MCF 10A (cell line): ENCODE results near the gene ANKRD44. TPM values are rescaled to one million over a fixed set of nuclear protein-coding genes. Genes with fewer than 3 reads are reported as not detected.

ENCODE experiments used
- BruUV-seq: library from RNA; stranded (reverse); fragments of 400-500 nt; replicated peaks from 2 replicates; lab custom pipeline; 2021; lab: Mats Ljungman, UMichigan
- CTCF ChIA-PET: fragments of 300-600 bp; sonication (Branson Sonifier 250); formaldehyde crosslinking; extraction: SDS; loops from one replicate; lab custom pipeline; 2021; ENCODE audit warnings: antibody characterized with exemption, inconsistent platforms; lab: Yijun Ruan, JAX
- POLR2A ChIA-PET: fragments of 300-600, 350-650 bp; sonication (Branson Sonifier 250); formaldehyde crosslinking; extraction: SDS; loops from one replicate; lab custom pipeline; 2020; ENCODE audit warnings: antibody characterized with exemption, inconsistent platforms; lab: Yijun Ruan, JAX
- DNase-seq: peaks from one replicate; pipeline ENCODE4 v3.0.0-alpha.2; 2018; ENCODE audit not compliant: unreplicated experiment
- H3K27ac Mint-ChIP-seq: one replicate; pipeline ENCODE4 v1.8.0; 2022; ENCODE audit warnings: mild to moderate bottlenecking, low read depth, mixed read lengths; ENCODE audit not compliant: unreplicated experiment
- H3K27me3 Mint-ChIP-seq: one replicate; pipeline ENCODE4 v1.8.0; 2022; ENCODE audit warnings: mixed read lengths; ENCODE audit not compliant: insufficient read depth, unreplicated experiment
- H3K36me3 Mint-ChIP-seq: one replicate; pipeline ENCODE4 v1.8.0; 2022; ENCODE audit warnings: mild to moderate bottlenecking, moderate library complexity, mixed read lengths; ENCODE audit not compliant: insufficient read depth, unreplicated experiment
- H3K4me1 Mint-ChIP-seq: one replicate; pipeline ENCODE4 v1.8.0; 2022; ENCODE audit warnings: mixed read lengths; ENCODE audit not compliant: insufficient read depth, unreplicated experiment
- H3K4me3 Mint-ChIP-seq: one replicate; pipeline ENCODE4 v1.8.0; 2022; ENCODE audit warnings: mild to moderate bottlenecking, moderate library complexity, mixed read lengths; ENCODE audit not compliant: unreplicated experiment
- H3K9me3 Mint-ChIP-seq: one replicate; pipeline ENCODE4 v1.8.0; 2022; ENCODE audit warnings: mixed read lengths; ENCODE audit not compliant: unreplicated experiment
- intact Hi-C: fragments of 100-400 bp; cut with micrococcal nuclease; formaldehyde crosslinking; loops from 2 replicates; pipeline ENCODE4 v1.14.1; 2022
- total RNA-seq: library from RNA; stranded (reverse); gene quantifications from 2 replicates; pipeline ENCODE4 v1.2.3, GENCODE V29; 2022
- TF ChIP-seq, protein P1 (sequence below): fragments of 200-600 bp; IDR thresholded peaks from one replicate; pipeline ENCODE4 v1.8.0; 2022; ENCODE audit warnings: antibody characterized with exemption, mild to moderate bottlenecking; ENCODE audit not compliant: unreplicated experiment

ANKRD44 gene
- total RNA-seq, 1 experiment from 2014 or later = 6.9 TPM

DNA sequence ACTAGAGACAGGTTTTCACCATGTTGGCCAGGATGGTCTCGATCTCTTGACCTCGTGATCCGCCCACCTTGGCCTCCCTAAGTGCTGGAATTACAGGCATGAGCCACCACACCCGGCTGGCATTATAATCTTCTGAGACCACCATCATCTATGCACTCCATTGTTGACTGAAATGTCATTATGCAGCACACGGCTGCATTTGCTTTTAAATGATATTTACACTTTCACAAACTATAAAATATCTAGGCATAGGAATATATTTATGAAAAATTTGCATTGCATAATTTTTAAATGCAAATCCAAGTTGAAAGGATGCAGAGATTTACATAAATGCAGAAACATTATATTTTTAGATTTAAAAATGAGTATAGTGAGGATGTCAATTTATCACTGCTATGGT, 30.0 kb upstream of the ANKRD44 start:
- no peaks in the 10 kb centered on the region for H3K9me3 Mint-ChIP-seq
- intact Hi-C loops = no loop called here
- POLR2A ChIA-PET = no interaction called here
- H3K27ac Mint-ChIP-seq = no peak overlapping the region
- H3K27me3 Mint-ChIP-seq = no peaks in the 10 kb centered on the region
- no peaks in the 10 kb centered on the region for H3K36me3 Mint-ChIP-seq
- H3K4me3 Mint-ChIP-seq = no peak overlapping the region
- CTCF ChIA-PET = no interaction called here
- TF ChIP-seq, protein P1, sequence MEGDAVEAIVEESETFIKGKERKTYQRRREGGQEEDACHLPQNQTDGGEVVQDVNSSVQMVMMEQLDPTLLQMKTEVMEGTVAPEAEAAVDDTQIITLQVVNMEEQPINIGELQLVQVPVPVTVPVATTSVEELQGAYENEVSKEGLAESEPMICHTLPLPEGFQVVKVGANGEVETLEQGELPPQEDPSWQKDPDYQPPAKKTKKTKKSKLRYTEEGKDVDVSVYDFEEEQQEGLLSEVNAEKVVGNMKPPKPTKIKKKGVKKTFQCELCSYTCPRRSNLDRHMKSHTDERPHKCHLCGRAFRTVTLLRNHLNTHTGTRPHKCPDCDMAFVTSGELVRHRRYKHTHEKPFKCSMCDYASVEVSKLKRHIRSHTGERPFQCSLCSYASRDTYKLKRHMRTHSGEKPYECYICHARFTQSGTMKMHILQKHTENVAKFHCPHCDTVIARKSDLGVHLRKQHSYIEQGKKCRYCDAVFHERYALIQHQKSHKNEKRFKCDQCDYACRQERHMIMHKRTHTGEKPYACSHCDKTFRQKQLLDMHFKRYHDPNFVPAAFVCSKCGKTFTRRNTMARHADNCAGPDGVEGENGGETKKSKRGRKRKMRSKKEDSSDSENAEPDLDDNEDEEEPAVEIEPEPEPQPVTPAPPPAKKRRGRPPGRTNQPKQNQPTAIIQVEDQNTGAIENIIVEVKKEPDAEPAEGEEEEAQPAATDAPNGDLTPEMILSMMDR = no peak
- no peak for DNase-seq
- BruUV-seq = no TSS peak
- no peaks in the 10 kb centered on the region for H3K4me1 Mint-ChIP-seq

DNA sequence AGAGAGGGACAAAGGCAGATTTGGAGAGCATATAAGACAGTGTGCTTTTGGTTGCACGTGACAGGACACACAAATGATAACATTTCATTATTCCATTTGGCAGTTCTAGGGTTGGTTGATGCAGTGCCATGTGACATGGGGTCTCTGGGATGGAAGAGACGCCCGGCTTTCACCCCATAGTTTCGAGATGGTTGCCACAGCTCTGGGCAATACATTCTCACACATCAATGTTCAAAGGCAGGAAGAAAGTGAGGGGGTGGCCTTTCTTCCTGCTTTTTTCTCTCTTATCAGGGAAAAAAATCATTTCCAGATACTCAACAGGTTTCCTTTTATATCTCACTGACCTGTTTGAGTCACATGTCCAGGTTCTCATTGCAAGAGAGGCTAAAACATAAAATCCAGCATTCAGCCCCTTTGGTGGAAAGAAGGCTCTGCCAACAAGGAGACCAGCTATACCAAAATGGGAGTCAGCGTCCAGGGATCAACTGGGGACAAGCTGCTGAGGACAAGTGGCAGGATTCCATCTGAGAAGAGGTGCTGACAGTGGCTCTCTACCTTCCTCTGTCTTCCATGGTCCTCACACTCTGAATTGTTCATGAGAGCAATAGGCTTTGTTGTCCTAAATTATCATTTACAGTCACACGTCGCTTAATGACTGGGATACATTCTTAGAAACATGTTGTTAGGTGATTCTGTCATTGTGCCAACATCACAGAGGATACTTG, 29.1 kb upstream of the ANKRD44 start:
- TF ChIP-seq, protein P1 = no peak
- Mint-ChIP-seq H3K4me3 (no peak overlapping the region), H3K27ac (no peak overlapping the region), H3K9me3 (no peaks in the 10 kb centered on the region), H3K27me3 (no peaks in the 10 kb centered on the region), H3K36me3 (no peaks in the 10 kb centered on the region), H3K4me1 (no peaks in the 10 kb centered on the region)
- intact Hi-C loops = no loop called here
- BruUV-seq = no TSS peak
- CTCF ChIA-PET = interaction anchor here (0.7 kb wide), 1 partner anchor 730 kb away, joined by 5 read pairs; no protein-coding TSS in a partner anchor
- POLR2A ChIA-PET = no interaction called here
- no peak for DNase-seq

DNA sequence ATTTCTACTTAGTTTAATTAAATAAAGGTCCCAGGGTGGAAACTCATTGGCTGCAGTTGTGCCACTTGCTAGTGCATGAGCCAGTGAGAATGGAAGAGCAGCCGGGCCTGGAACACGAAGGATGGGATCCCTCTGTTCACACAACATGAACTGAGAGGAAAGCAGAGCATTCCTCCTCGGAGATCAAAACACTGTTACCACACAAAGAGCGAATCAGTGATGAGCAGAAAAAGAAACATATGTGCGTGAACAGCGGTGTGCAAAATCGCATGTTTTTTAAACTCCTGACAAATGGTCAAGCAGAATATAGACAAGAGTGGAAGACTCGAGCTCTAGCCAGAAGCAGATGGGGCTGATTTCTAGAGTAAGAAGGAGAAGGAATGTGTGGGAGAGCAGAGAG, 28.4 kb upstream of the ANKRD44 start:
- ChIA-PET POLR2A (no interaction called here), CTCF (interaction anchor here (0.6 kb wide), 2 partner anchors 292 to 959 kb away, joined by 3 to 4 read pairs; no protein-coding TSS in a partner anchor)
- H3K4me3 Mint-ChIP-seq = no peak overlapping the region
- H3K27me3 Mint-ChIP-seq = no peaks in the 10 kb centered on the region
- no peak for DNase-seq
- intact Hi-C loops = no loop called here
- no peaks in the 10 kb centered on the region for H3K9me3 Mint-ChIP-seq
- H3K27ac Mint-ChIP-seq = no peak overlapping the region
- TF ChIP-seq, protein P1 = no peak
- no TSS peak for BruUV-seq
- H3K36me3 Mint-ChIP-seq = no peaks in the 10 kb centered on the region
- H3K4me1 Mint-ChIP-seq = no peaks in the 10 kb centered on the region

DNA sequence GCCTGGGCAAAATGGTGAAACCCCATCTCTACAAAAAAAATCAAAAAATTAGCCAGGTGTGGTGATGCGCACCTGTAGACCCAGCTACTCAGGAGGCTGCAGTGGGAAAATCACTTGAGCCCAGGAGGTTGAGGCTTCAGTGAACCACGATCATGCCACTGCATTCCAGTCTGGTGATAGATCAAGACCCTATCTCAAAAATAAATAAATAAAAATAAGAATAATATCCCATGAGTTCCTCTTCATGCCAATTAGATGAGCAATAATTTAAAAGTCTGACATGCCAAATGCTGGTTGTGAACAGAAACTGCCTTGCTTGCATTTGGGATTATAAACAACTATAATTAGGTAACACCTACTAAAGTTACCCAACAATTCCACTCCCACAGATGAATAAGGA, 22.1 kb upstream of the ANKRD44 start:
- Mint-ChIP-seq H3K9me3 (no peaks in the 10 kb centered on the region), H3K4me1 (no peaks in the 10 kb centered on the region), H3K36me3 (no peaks in the 10 kb centered on the region), H3K27ac (no peak overlapping the region), H3K27me3 (no peaks in the 10 kb centered on the region), H3K4me3 (no peak overlapping the region)
- ChIA-PET POLR2A (no interaction called here), CTCF (no interaction called here)
- TF ChIP-seq, protein P1 = no peak
- intact Hi-C loops = no loop called here
- no TSS peak for BruUV-seq
- no peak for DNase-seq
